ENCODE data around the gene JADE1. TPM values are rescaled to one million over a fixed set of nuclear protein-coding genes. Genes with fewer than 3 reads are reported as not detected.

JADE1 gene
- total and polyA plus RNA-seq, 2 of the 13 experiments (the other 11 are each of a cell fraction or from before 2014, with no cell fraction given) = 5.4 to 19.3 TPM

- TF ChIP-seq BCL3 (CRISPR knock-in tag; IDR thresholded peaks at IDR 0.05) (peak; percentile 66; the same call in 1 of the 2 replicates), PHF21A (CRISPR knock-in tag; IDR thresholded peaks at IDR 0.05) (no peak), RFXAP (CRISPR knock-in tag; IDR thresholded peaks at IDR 0.05; ENCODE audit: borderline replicate concordance) (peak; percentile 41), SAFB2 (CRISPR knock-in tag; IDR thresholded peaks at IDR 0.05; ENCODE audit: borderline replicate concordance, low read depth) (no peak), ZNF263 (CRISPR knock-in tag; IDR thresholded peaks at IDR 0.05) (peak; percentile 86), TRAFD1 (CRISPR knock-in tag; IDR thresholded peaks at IDR 0.05; ENCODE audit: borderline replicate concordance) (no peak), CHD2 (IDR thresholded peaks at IDR 0.05; ENCODE audit: low read depth, low read length) (no peak; the same call in none of the 2 replicates), TSC22D2 (CRISPR knock-in tag; IDR thresholded peaks at IDR 0.05; ENCODE audit: borderline replicate concordance) (no peak), KAT8 (CRISPR knock-in tag; IDR thresholded peaks at IDR 0.05) (no peak; the same call in 1 of the 2 replicates), MTERF4 (CRISPR knock-in tag; IDR thresholded peaks at IDR 0.05) (0 out of 2 replicates have a peak, but pooled peaks have one; percentile 66), TMF1 (CRISPR knock-in tag; IDR thresholded peaks at IDR 0.05; ENCODE audit: low read depth) (peak; percentile 63; the same call in 1 of the 2 replicates), ZNF749 (CRISPR knock-in tag; IDR thresholded peaks at IDR 0.05; ENCODE audit: borderline replicate concordance) (no peak), KLF6 (CRISPR knock-in tag; IDR thresholded peaks at IDR 0.05) (no peak), FOSL1 (CRISPR knock-in tag; IDR thresholded peaks at IDR 0.05; ENCODE audit: borderline replicate concordance) (no peak), CC2D1A (CRISPR knock-in tag; IDR thresholded peaks at IDR 0.05) (no peak), ZNF543 (CRISPR knock-in tag; IDR thresholded peaks at IDR 0.05) (peak; percentile 34; the same call in 1 of the 2 replicates), ZFY (CRISPR knock-in tag; IDR thresholded peaks at IDR 0.05) (peak; percentile 33; the same call in 1 of the 2 replicates), ZNF564 (CRISPR knock-in tag; IDR thresholded peaks at IDR 0.05) (peak; percentile 67; the same call in 1 of the 2 replicates), RAD51 (IDR thresholded peaks at IDR 0.05; ENCODE audit: borderline replicate concordance) (no peak), NCOA5 (CRISPR knock-in tag; IDR thresholded peaks at IDR 0.05) (no peak), E2F5 (CRISPR knock-in tag; conservative IDR thresholded peaks at IDR 0.05) (peak; percentile 77), KDM5A (IDR thresholded peaks at IDR 0.05; ENCODE audit: borderline replicate concordance, low read length) (no peak), ZIK1 (CRISPR knock-in tag; IDR thresholded peaks at IDR 0.05; ENCODE audit: borderline replicate concordance, low read depth) (no peak), MTF1 (CRISPR knock-in tag; IDR thresholded peaks at IDR 0.05) (no peak), ZNF724P (CRISPR knock-in tag; IDR thresholded peaks at IDR 0.05; ENCODE audit: borderline replicate concordance) (no peak), SRY (CRISPR knock-in tag; IDR thresholded peaks at IDR 0.05) (no peak; the same call in 1 of the 2 replicates)
Measured at GRCh38 chr4:128811571-128812441, 2.3 kb downstream of the JADE1 start (continued).
